ENCODE data around the gene APMAP.
"Not testable (repeated sequence)": the region's sequence is repeated elsewhere in the genome, so short reads cannot be mapped to it uniquely, and the experiment has no call there.

APMAP gene

GRCh38 chr20:24951536-24952083 lies 40.9 kb downstream of the APMAP start:
- DNase-seq (ENCODE audit: low spot score), result no peak

- DNase-seq (ENCODE audit: low spot score), result no peak
Observed at GRCh38 chr20:24950836-24951525, 41.6 kb downstream of the APMAP start.

GRCh38 chr20:24950128-24950835 lies 42.3 kb downstream of the APMAP start:
- no peak for DNase-seq (ENCODE audit: low spot score)

DNA sequence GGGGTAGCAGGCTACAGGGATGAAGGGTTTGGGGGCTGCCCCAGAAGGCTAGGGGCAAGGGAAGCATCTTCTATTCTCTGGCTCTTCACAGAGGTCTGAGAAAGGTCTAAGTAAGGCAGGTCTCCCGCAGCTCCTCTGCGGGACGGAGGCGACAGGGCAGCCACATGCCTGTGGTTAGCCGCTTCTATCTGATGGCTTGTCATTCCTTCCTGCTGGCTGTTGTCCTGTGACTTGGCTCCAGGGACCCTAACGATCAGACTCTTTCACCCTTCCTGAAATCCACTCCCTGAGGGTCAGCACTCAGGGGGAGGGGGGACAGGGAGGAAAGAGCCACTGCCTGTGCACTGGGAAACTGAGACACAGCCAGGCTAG lies 42.8 kb downstream of the APMAP start:
- no peak for DNase-seq (ENCODE audit: low spot score)

DNA sequence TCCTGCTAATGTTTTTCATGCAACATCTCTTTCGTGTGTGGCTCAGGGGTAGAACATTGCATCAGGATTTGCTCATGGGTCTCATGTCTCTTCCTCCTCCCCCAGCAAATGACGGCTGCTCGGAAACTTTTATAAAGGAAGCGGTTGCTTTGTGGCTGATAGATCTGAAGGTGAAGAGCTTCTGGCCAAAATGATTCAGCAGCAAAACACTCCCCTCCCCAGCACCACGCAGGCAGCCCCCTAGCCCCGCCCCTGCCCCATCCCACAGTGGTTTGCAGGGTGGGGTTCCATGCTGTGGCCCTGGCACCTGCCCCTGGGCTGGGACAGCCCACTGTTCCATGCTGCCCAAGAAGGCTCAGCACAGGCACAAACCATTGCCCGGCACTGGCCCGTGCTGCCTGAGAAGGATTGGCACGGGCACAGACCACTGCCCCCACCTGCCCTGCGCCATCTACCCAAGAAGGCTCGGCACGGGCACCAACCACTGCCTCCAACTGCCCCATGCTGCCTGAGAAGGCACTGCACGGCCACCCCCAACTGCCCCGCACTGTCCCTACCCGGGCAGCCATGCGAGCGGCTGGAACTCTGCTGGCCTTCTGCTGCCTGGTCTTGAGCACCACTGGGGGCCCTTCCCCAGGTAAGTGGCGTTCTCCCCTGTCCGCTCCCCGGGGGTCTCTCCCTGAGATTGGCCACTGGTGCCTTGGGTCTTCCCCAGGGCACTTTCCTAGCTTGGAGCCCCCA lies 43.4 kb downstream of the APMAP start, which contains the start of gene CST7:
CST7 (plus strand) TSS at position 331 of the 741 bp plus-strand sequence; CDS start at position 568, 237 bp downstream.
- DNase-seq (ENCODE audit: low spot score), result no peak

DNA sequence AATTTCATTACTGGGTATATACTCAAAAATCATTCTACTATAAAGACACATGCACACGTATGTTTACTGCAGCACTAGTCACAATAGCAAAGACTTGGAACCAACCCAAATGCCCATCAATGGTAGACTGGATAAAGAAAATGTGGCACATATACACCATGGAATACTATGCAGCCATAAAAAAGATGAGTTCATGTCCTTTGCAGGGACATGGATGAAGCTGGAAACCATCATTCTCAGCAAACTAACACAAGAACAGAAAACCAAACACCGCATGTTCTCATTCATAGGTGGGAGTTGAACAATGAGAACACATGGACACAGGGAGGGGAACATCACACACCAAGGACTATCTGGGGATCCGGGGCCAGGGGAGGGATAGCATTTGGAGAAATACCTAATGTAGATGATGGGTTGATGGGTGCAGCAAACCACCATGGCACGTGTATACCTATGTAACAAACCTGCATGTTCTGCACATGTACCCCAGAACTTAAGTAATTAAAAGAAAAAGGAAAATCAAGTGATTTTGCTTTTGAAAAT lies 44.1 kb downstream of the APMAP start:
- DNase-seq (ENCODE audit: low spot score), result not testable (repeated sequence)

- not testable (repeated sequence) for DNase-seq (ENCODE audit: low spot score)
Observed at GRCh38 chr20:24946376-24946775, 46.2 kb downstream of the APMAP start.

- no peak for DNase-seq (ENCODE audit: low spot score)
Observed at GRCh38 chr20:24943731-24944130, 48.8 kb downstream of the APMAP start.

GRCh38 chr20:24943196-24943595 lies 49.4 kb downstream of the APMAP start:
- DNase-seq (ENCODE audit: low spot score), result no peak

DNA sequence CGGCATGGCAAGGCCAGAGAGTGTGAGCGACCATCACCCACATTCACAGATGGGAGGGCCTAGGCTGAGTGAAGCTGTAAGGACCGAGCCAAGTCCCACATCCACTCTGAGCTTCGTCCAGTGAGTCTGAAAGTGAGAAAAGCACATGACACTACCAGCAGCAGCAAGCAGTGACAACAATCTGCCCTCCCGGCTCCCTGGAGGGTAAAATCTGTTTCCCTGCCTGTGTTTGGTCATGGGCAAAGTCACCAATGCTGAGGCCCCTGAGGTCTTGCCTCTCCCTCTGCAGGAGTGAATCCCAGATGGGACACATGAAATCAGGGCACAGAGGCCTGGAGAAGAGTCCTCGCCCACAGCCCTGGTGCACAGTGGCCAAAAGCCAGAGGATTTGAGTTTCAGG lies 49.9 kb downstream of the APMAP start:
- no peak for DNase-seq (ENCODE audit: low spot score)

GRCh38 chr20:24939036-24939435 lies 53.5 kb downstream of the APMAP start:
- DNase-seq (ENCODE audit: low spot score), result no peak

- no peak for DNase-seq (ENCODE audit: low spot score)
Observed at GRCh38 chr20:24938498-24938897, 54.1 kb downstream of the APMAP start.

- DNase-seq (ENCODE audit: low spot score), result no peak
Observed at GRCh38 chr20:24937579-24937978, 55.0 kb downstream of the APMAP start.

DNA sequence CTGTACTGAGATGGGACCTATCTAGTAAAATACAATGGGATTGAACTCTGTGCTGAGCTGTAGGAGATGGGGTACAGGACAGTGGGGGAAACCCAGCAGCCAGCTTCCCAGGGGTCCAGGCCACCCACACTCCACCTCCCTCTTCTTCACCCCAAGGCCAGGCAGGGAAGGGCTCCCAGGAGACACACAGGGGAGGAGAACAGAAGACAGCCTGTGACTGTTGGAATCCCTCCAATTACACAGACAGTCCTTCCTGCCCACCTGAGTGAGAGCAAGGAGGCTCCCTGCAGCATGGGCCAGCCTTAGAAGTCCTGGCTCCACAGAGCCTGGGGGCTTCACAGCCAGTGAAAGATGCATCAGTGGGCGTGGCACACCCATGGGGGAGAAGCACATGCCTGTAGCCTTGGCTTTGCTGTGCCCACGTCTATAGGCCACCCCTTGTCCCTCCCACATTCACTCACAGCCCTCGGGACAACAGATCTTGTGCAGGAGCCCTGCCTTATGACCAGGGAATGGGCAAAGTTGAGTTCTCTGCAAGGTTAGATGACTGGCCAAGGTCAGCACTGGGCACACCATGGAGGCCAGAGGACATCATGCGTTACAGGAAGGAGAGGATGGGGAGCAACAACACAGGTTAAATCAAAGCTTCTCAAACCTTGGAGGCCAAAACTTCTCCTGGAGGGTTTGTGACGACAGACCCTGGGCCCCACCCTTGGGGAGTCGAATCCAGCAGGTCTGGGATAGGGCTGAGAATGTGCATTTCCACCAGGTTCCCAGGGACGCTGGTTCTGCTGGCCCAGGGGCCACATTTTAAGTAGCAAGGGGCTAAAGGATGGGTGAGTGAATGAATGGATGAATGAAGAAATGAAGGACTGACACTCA lies 55.8 kb downstream of the APMAP start:
- DNase-seq (ENCODE audit: low spot score), result no peak

DNA sequence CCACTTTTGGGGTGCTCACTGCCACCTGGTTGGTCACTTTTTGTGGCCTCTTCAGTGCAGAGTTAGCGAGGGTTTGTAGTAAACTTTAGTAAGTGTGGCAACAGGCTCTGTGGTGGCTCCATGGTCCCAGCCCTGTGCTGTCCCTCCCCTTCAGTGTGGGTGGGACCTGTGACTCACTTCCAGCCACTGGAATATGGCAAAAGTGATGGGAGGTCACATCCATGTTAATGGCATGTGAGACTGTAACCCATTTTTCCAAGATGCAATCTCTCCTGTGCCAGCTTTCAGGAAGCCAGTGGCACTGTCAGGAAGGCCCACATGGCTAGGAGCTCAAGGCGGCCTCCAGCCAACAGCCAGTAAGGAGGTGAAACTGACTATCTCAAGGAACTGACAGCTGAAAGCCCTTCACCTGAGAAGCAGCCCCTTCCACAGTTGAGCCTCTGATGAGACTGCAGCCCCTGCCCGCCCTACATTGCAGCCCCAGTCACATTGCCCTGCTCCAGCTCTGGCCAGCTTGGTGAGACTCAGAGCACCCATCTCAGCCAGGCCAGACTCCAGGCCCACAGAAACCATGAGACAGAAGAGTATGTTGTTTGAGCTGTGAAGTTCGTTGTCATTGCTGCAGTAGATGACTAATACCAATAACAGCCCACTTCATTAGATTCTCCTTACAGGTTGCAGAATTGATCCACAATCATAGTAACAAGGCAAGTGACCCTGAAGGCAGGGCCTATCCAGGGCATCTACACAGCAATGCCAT lies 56.6 kb downstream of the APMAP start:
- no peak for DNase-seq (ENCODE audit: low spot score)

GRCh38 chr20:24935140-24935539 lies 57.4 kb downstream of the APMAP start:
- DNase-seq (ENCODE audit: low spot score), result no peak

DNA sequence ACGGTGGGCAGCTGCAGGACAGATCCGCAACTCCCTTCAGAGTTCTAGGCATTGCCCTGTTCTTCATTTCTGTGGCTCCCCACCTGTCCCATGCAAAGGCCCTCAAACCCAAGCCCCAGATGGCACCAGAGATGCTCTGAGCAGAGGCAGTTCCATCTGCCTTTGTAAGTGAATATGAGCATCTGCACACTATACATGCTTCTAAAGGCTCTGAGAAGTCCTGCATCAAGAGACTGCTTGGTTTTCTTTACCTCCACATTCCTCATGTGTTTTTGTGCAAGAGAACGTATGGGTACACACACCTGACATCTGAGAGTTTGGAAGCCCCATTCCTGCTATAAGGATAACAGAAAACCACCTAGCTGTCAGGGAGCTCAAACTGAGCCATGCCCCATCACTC lies 57.8 kb downstream of the APMAP start:
- no peak for DNase-seq (ENCODE audit: low spot score)

- DNase-seq (ENCODE audit: low spot score), result no peak
Observed at GRCh38 chr20:24934101-24934661, 58.4 kb downstream of the APMAP start.

DNA sequence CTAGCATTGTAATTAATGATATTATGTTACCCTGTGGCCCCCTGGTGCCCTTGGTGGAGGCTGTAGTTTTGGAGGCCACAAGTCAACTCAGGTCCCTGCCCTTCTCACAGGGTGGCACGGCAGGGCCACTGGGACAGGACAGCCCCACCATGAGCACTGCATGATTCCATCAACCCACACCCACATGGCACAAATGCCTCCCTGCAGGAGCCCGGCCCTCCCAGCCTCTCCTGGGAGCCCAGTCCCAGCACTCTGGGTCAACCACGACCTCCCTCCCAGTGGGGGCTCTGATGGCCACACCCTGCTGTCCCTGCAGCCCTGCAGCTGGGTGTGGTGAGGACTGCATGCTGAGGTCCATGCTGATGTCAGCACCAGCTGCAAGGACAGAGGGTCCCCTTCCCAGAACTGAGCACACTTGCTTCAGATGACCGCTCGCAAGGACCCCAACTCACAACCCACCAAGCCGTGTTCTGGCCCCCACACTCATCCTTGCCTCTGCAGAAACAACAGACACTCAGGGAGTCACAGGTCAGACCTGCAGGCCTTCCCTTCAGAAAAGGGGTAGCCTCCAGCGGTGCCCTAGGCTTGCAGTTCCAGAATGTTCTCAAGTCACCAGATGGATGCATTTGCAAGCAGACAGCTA lies 59.2 kb downstream of the APMAP start:
- DNase-seq (ENCODE audit: low spot score), result no peak

DNA sequence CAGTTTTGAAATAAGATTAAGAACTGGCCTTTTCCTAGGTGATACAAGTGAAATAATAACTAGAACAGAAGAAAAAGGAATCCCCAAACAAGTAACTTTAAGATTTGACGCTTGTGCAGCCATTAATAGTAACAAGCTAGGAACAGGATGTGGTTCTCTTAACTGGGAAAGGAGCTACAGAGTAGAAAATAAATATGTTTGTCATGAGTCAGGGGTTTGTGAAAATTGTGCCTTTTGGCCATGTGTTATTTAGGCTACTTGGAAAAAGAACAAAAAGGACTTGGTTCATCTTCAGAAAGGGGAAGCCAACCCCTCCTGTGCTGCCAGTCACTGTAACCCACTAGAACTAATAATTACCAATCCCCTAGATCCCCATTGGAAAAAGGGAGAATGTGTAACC lies 60.7 kb downstream of the APMAP start:
- DNase-seq (ENCODE audit: low spot score), result not testable (repeated sequence)

Data from RKO (cell line).